ENCODE results near the gene MAF. TPM values are rescaled to one million over a fixed set of nuclear protein-coding genes. Genes with fewer than 3 reads are reported as not detected.

The MAF gene
- total RNA-seq, 1 donor from 2014 or later = 14.5 TPM

DNA sequence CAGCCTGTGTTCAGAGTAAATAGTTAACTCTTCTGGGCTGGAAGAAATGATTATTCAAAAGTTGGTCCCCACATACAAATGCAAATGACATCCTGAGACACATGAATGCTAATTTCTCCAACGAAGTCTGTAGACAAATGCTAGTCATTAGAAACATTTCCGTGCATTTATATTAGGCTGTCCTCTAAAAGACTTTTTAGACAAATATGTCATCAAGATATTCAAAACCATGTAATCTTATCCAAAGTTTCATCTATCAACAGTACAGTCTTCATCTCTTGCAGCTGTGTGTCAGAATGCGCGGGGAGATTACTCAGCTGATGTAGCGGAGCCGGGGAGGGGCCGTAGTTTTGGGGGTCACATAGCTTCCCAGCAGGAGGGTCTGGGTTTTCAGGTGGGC is 33.8 kb upstream of the MAF start:
- H3K9me3 Mint-ChIP-seq (ENCODE audit: low read depth) = peaks cover 5% of the 10 kb centered on the region
- no peaks in the 10 kb centered on the region for H3K36me3 Mint-ChIP-seq (ENCODE audit: low read depth)
- no peak for DNase-seq (ENCODE audit: low spot score)
- no peak overlapping the region for H3K4me3 Mint-ChIP-seq (ENCODE audit: unreplicated experiment)
- no peak overlapping the region for H3K27ac Mint-ChIP-seq (ENCODE audit: unreplicated experiment)
- peaks cover 5% of the 10 kb centered on the region for H3K4me1 Mint-ChIP-seq (ENCODE audit: low read depth)
- no peaks in the 10 kb centered on the region for H3K27me3 Mint-ChIP-seq (ENCODE audit: low read depth)
- TF ChIP-seq, protein P1, sequence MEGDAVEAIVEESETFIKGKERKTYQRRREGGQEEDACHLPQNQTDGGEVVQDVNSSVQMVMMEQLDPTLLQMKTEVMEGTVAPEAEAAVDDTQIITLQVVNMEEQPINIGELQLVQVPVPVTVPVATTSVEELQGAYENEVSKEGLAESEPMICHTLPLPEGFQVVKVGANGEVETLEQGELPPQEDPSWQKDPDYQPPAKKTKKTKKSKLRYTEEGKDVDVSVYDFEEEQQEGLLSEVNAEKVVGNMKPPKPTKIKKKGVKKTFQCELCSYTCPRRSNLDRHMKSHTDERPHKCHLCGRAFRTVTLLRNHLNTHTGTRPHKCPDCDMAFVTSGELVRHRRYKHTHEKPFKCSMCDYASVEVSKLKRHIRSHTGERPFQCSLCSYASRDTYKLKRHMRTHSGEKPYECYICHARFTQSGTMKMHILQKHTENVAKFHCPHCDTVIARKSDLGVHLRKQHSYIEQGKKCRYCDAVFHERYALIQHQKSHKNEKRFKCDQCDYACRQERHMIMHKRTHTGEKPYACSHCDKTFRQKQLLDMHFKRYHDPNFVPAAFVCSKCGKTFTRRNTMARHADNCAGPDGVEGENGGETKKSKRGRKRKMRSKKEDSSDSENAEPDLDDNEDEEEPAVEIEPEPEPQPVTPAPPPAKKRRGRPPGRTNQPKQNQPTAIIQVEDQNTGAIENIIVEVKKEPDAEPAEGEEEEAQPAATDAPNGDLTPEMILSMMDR (IDR thresholded peaks at IDR 0.05) = no peak

DNA sequence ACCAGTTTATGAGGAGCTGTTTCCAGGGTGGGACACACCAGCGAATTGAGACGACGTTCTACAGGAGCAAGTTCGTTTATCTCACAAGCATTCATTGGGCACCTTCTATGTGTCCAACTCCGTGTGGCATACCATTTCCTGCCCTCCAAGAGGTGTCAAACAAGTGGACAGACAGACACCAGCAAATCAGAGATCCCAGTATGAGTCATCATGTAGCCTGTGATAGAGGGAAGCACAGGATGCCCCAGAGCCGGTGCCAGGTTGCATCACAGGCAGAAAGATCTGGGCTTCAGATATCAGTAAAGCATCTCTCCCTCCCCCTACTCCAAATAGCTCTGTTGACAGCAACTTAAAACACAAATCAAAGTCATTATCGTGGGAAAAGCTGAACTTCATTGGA is 31.8 kb upstream of the MAF start:
- Mint-ChIP-seq H3K4me1 (ENCODE audit: low read depth) (peaks cover 15% of the 10 kb centered on the region), H3K36me3 (ENCODE audit: low read depth) (no peaks in the 10 kb centered on the region), H3K4me3 (ENCODE audit: unreplicated experiment) (no peak overlapping the region), H3K27me3 (ENCODE audit: low read depth) (no peaks in the 10 kb centered on the region), H3K27ac (ENCODE audit: unreplicated experiment) (no peak overlapping the region), H3K9me3 (ENCODE audit: low read depth) (peaks cover 5% of the 10 kb centered on the region)
- TF ChIP-seq, protein P1 (IDR thresholded peaks at IDR 0.05) = no peak
- DNase-seq (ENCODE audit: low spot score) = no peak

DNA sequence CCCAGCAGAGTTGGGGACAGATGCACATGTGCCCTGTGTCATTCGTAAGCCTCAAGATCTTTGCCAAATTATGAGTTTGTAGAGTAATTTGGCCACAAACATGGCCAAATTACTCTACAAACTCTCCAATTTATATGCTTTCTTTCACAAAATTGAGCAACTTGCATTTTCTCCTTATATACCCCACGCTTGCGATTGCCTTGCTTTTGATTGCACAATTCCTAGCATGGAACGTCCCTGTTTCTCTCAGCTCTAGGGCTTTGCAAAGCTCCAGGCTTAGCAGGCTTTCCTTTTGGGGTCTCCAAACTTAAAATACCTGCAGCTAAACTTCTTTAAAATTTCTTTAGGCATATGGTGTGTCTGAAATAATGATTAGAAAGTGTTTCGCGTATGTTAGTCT is 28.5 kb upstream of the MAF start:
- H3K4me1 Mint-ChIP-seq (ENCODE audit: low read depth) = peaks cover 15% of the 10 kb centered on the region
- no peak overlapping the region for H3K4me3 Mint-ChIP-seq (ENCODE audit: unreplicated experiment)
- H3K36me3 Mint-ChIP-seq (ENCODE audit: low read depth) = no peaks in the 10 kb centered on the region
- H3K9me3 Mint-ChIP-seq (ENCODE audit: low read depth) = peaks cover 5% of the 10 kb centered on the region
- H3K27ac Mint-ChIP-seq (ENCODE audit: unreplicated experiment) = no peak overlapping the region
- peaks cover 3% of the 10 kb centered on the region for H3K27me3 Mint-ChIP-seq (ENCODE audit: low read depth)
- TF ChIP-seq, protein P1 (IDR thresholded peaks at IDR 0.05) = no peak
- DNase-seq (ENCODE audit: low spot score) = no peak

DNA sequence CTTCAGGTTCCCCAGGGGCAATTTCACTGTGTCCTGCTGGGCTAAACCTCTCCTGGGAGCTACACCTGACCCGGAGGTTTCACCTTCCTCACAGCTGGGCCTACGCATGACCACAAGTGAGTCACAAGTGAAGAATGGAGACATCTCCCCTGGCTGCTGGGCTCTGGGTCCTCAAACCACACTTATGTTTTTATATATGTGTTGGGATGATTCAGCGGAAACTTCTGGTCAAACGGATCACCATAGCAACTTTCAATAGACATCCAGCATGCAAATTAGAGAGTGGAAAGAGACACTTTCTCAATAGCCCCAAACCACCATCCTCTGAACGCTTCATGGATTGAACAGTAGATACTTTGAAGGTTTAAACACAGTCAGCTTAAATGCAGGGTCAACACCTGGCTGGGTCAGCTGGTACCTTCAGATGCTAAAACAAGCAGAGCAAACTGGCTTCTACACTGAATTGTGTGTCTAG is 28.0 kb upstream of the MAF start:
- Mint-ChIP-seq H3K36me3 (ENCODE audit: low read depth) (no peaks in the 10 kb centered on the region), H3K27me3 (ENCODE audit: low read depth) (peaks cover 7% of the 10 kb centered on the region), H3K9me3 (ENCODE audit: low read depth) (peaks cover 5% of the 10 kb centered on the region), H3K4me1 (ENCODE audit: low read depth) (peaks cover 19% of the 10 kb centered on the region), H3K27ac (ENCODE audit: unreplicated experiment) (no peak overlapping the region), H3K4me3 (ENCODE audit: unreplicated experiment) (no peak overlapping the region)
- TF ChIP-seq, protein P1 (IDR thresholded peaks at IDR 0.05) = no peak
- no peak for DNase-seq (ENCODE audit: low spot score)

DNA sequence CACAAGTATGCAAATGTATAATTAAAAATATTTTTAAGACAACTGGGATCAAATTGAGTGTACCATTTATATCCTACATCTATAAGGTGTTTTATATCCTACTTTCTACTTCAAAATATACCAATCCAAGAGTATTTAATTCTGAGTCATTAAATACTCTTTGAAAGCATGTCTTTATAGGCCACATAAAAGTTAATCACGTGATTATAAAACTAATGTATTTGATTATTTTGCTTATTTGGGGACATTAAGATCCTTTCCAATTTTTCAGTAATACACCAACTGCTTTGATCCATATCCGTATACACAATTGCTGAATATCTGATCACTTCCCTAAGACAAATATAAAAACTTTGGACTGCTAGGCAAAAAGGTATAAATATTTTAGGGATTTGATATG is 26.6 kb upstream of the MAF start:
- Mint-ChIP-seq H3K27ac (ENCODE audit: unreplicated experiment) (no peak overlapping the region), H3K9me3 (ENCODE audit: low read depth) (peaks cover 5% of the 10 kb centered on the region), H3K4me3 (ENCODE audit: unreplicated experiment) (no peak overlapping the region), H3K4me1 (ENCODE audit: low read depth) (peaks cover 16% of the 10 kb centered on the region), H3K36me3 (ENCODE audit: low read depth) (no peaks in the 10 kb centered on the region), H3K27me3 (ENCODE audit: low read depth) (peaks cover 18% of the 10 kb centered on the region)
- DNase-seq (ENCODE audit: low spot score) = no peak
- TF ChIP-seq, protein P1 (IDR thresholded peaks at IDR 0.05) = no peak
